ENCODE measurements around the gene PRICKLE3.

PRICKLE3 gene, protein sequence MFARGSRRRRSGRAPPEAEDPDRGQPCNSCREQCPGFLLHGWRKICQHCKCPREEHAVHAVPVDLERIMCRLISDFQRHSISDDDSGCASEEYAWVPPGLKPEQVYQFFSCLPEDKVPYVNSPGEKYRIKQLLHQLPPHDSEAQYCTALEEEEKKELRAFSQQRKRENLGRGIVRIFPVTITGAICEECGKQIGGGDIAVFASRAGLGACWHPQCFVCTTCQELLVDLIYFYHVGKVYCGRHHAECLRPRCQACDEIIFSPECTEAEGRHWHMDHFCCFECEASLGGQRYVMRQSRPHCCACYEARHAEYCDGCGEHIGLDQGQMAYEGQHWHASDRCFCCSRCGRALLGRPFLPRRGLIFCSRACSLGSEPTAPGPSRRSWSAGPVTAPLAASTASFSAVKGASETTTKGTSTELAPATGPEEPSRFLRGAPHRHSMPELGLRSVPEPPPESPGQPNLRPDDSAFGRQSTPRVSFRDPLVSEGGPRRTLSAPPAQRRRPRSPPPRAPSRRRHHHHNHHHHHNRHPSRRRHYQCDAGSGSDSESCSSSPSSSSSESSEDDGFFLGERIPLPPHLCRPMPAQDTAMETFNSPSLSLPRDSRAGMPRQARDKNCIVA

DNA sequence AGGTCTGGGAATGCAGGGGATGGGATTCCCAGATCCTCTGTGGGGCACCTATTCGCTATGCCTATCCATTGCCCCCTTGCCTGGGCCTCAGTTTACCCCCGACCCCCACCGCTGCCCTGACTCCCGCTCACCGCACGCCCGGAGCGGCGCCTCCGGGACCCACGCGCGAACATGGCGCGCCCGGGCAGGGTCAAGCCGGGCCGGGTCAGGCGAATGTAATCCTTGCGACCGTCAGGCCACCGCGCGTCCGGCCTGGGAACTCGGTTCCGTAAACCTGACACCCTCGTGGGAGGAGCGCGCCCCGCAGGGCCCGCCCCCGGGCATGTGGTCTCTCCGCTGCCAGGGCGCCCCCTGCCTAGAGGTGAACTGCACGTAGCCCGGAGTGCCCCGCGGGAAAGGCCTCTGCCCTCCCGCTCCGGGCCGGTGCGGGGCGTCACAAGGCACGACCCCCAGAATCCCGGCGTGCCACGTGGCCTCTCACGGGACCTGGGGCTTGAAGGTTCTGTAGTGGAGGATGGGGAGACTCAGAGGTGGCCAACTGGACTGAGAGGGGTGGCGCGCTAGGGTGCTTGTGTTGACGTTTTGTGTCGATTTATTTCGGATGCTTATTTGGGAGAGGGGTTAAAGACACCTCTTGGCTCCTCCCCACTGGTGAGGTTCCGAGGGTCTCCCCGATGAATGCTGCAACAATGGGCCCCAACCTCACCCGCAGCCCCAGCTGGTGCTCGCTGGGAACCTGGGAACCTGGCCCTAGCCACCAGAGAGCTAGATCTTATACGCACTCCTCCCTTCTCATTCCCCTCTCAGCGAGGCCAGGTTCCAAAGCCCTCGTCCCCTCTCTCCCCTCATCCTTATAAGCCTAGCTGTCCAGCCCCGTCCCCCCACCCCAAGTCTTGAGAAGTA is at the start of gene PRICKLE3:
Gene PRICKLE3, minus strand, starts transcription at position 249 of the 903 bp plus-strand sequence. Its CDS starts 76 bp downstream, at position 173.
- DNase-seq (ENCODE audit: low read depth in 2 of 2, low spot score in 1 of 2): peak; percentile 47 to 51

DNA sequence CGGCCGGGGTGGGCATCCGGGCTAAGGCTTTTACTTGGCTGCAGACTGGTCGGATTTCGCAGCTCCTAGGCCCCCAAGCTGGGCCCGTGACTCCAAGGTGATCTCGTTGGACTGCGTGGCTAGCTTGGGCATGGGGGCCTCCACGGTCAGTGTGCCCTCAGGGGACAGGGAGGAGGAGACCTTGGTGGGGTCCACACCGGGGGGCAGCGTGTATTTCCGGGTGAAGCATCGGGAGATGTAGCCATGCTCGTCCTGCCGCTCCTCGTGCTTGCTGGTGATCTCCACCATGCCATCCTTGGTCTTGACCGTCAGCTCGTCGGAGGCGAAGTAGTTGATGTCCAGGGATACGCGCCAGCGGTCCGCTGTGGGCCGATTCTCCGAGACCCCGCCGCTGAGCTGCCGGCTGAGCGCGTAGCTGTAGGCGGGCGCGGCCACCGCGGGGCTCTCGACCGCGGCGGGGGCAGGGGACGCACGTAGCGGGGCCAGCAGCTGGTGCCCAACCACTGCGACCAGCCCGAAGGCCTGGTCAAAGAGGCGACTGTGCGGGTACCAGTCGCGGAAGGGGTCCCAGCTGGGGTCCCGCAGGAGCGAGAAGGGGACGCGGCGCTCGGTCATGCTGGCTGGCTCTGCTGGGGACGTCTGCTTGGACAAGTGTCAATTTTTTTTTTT is 47.8 kb upstream of the PRICKLE3 start:
- DNase-seq (ENCODE audit: low read depth in 2 of 2, low spot score in 1 of 2): no peak

DNA sequence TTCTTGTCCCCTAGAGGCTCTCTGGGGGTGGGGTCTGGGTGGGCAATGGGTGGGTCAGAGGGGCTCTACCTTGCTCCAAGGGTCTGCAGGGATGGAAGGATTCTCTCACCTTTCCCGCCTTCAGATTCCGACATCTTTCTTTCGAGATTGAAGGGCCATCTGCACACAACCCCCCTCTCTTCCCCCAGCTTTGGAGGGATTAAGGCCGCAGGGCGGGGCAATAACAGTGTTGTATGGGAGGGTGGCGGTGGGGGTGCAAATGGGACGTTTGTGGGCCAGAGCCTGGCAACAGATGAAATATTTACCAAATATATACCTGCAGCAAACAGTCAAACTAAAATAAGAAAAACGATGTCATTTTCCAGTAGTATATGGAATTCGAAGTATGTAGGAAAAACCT is 47.0 kb upstream of the PRICKLE3 start, which contains the start of gene CACNA1F:
Gene CACNA1F, minus strand, starts transcription at position 165 of the 400 bp plus-strand sequence. Its CDS starts 31 bp downstream, at position 134.
- DNase-seq (ENCODE audit: low read depth in 2 of 2, low spot score in 1 of 2): no peak

DNA sequence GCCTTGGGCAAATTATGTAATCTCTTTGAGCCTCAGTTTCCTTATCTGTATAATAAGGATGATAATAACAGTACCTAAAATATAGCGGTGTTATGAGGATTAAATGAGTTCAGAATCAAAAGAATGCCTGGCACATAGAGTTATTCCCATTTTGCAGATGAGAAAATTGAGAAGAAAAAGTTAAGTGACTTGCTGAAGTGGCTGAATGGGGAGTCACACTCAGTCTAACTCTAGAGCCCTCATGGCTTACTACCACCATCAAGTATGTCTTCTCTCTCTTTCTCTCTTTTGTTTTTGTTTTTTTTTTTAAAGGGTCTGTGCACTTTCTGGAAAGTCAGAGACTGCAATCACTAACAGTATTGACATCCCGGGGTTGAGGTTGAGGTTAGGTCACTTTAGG is 46.4 kb upstream of the PRICKLE3 start:
- no peak for DNase-seq (ENCODE audit: low read depth in 2 of 2, low spot score in 1 of 2)

DNA sequence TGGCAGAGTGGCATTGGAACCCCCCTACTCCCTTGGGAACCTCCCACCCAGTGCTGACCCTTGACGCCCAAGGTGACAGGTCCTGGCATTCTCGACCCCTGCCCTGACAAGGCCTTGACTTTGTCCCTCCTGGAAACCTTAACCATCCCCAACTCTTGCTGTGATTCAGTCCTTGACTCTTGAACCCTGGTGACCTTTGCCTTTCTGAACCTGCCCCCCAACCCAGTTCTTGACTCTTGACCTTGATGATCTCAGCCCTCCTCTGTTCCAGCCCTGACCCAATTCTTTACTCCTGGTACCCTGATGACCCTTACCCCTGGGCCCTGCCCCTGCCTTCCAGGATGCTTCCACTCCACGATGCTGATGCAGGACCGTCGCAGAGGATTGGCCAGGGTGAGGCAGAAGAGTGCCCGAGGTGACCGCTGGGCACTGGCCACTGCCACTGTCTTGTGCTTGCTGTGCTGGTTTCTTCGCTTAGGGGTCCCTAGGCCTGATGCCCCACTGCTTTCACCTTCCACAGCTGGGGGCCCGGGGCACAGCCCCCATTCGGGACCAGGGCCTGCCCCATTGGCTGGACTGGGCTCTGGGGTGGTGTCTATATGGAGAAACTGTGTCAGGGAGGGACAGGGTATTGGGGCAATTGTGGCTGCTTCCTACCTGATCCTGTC is 45.3 kb upstream of the PRICKLE3 start:
- no peak for DNase-seq (ENCODE audit: low read depth in 2 of 2, low spot score in 1 of 2)

DNA sequence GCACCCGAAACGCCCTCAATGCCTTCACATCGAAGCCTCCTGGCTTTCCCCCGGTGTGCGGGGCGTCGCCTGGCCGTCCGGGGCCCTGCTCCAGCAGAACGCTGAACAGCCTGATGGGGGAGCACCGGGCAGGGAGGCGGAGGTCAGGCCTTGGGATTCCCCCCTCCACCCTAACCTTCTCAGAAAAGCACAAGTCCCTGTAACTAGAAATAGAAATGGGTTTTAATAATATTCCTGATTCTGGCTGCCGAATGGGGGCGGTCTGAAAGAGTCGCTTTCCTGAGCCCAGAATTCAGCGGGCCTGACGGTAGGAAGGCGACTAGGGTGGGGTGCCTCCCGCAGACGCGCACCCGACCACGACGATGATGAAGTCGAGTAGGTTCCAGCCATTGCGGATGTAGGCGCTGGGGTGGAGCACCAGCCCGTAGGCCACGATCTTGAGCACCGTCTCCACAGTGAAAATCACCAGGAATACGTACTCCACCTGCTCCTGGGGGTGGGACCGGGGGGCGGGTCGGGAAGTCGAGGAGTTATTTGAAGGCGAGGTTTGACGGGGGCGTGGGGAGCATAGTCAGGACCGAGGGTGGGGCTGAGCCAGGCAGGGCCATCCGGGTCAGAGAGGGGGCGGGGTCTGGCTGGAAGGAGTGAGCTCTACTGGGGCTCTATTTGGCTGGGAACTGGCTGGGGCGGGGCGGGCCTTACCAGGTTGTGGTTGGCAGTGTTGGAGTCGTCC is 44.5 kb upstream of the PRICKLE3 start:
- DNase-seq (ENCODE audit: low read depth in 2 of 2, low spot score in 1 of 2): peak; percentile 9 to 25

DNA sequence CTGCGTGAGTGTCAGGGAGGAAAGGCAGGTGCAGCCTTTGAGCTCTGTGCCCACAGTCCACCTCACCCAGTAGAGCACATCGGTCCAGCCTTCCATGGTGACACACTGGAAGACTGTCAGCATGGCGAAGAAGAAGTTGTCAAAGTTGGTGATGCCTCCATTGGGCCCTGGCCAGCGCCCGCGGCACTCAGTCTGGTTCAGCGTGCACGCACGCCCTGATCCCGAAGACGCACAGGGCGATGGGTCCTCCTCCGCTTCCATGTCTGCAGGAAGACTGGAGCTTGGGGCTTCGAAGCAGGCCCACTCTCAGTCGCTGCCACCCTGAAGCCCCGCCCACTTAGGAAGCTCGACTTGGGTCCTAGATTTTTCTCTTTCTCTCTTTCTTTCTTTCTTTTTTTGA is 42.0 kb upstream of the PRICKLE3 start:
- DNase-seq (ENCODE audit: low read depth in 2 of 2, low spot score in 1 of 2): no peak

DNA sequence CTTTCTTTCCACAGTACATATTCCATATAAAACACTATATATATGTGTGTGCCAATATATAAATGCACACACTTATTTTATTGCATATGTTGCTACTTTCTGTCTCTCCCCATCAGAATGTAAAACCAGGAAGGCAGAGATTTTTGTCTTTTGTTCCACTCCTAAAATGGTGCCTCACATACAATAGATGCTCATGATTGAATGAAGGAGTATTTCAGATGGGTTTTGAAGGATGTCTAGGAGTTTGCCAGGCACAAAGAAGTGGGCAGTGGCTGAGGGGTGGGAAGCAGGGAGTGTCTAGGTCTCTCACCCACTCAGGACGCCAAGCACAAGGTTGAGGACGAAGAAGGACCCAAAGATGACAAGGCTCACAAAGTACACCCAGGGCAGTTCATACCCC is 41.6 kb upstream of the PRICKLE3 start:
- DNase-seq (ENCODE audit: low read depth in 2 of 2, low spot score in 1 of 2): no peak

DNA sequence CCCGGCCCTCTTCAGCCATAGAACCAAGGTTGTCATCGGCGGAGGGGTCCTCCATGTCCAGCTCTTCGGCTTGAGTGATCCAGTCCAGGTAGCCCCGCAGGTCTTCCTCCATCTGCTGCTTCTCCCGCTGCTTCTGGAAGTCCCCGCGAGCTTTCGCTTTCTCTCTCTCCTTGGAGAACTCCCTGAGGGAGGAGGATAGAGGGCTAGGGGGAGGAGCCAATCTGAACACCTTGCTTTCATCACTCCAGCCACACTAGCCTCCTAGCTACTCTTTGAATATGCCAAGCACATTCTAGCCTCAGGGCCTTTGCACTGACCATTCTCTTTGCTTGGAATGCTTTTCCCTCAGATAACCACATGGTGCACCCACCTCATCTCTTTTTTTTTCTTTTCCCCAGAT is 40.8 kb upstream of the PRICKLE3 start:
- no peak for DNase-seq (ENCODE audit: low read depth in 2 of 2, low spot score in 1 of 2)

DNA sequence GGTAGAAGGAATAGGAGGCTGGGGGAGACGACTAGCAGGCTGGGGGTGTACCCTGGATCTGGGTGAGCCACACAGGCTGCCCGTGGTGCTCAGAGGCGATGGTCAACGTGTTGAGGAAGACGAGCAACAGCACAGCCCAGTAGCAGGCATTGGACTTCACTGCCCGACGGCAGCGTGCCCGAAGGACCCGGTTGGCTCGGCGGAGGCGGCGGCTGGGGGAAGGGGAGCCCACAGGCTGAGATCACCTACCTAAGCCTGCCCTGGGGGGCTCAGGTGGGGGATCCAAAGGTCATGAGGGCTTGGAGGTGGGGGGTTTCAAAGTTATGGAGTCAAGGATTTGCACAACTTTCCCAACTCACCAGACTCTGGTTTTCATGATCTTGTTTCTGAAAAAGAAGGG is 39.7 kb upstream of the PRICKLE3 start:
- no peak for DNase-seq (ENCODE audit: low read depth in 2 of 2, low spot score in 1 of 2)

DNA sequence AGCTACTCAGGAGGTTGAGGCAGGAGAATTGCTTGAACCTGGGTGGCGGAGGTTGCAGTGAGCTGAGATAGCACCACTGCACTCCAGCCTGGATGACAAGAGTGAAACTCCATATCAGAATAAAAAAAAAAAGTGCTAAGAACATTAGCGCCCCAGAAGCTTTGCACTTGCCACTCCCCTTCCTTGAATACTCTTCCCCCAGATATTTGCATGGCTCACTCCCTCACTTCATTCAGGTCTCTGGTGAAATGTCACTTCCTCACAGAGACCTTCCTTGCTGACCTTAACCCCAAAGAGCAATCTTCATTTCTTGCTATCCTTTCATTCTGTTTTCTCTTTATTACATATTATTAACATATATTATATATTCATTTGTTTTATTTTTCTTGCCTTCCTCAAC is 35.7 kb upstream of the PRICKLE3 start:
- DNase-seq (ENCODE audit: low read depth in 2 of 2, low spot score in 1 of 2): no peak

DNA sequence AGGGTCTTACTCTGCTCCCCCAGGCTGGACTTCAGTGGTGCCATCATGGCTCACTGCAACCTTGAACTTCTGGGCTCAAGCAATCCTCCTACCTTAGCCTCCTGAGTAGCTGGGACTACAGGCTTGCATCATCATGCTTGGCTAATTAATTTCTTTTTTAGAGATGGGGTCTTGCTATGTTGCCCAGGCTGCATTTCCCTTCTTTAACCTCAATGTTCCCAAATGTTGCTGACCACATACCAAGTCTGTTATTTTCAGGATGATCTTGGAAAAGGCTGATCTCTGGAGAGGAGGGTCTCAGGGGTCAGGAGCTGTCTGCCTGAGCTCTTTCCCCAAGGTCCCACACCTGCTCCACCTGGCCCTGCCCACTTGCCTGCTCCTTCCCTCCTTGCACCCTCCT is 33.9 kb upstream of the PRICKLE3 start:
- DNase-seq (ENCODE audit: low read depth in 2 of 2, low spot score in 1 of 2): no peak

DNA sequence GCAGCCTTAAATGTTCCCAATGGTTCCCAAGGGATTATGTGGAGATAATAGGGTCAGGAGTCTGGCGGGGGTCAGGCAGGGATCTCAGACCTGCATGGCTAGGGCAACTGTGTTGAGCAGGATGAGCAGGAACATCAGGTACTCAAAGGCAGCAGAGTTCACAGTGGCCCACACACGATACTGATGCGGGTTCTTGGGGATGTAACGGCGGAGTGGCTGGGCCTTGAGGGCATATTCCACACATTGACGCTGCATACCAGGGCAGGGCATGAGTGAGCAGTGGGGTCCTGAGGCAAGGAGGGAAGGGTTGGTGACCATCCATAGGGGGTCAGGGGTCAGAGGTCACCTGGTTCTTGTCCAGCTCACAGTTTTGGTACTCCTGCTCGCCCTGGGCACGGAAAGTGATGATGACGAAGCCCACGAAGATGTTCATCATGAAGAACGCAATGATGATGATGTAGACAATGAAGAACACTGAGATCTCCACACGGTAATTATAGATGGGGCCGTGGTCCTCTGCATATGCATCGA is 28.9 kb upstream of the PRICKLE3 start:
- DNase-seq (ENCODE audit: low read depth in 2 of 2, low spot score in 1 of 2): no peak

DNA sequence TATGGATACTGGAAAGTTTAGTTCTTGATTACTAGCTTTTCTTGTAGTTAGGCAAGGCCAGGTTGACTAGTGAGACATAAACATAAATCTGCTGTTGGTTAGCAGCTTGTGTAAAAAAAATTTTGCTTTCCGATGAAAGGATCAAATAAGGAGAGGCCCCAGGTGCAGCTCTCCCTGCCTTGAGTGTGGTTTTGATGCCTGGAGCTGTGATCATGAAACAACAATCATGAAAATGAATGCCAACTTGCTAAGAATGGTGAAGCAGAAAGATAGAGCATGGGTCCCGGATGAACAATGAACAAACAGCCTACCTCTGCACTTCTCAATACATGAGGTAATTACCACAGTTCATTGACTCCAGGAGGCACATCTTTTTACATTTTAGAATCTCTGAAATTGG is 28.2 kb upstream of the PRICKLE3 start:
- no peak for DNase-seq (ENCODE audit: low read depth in 2 of 2, low spot score in 1 of 2)

DNA sequence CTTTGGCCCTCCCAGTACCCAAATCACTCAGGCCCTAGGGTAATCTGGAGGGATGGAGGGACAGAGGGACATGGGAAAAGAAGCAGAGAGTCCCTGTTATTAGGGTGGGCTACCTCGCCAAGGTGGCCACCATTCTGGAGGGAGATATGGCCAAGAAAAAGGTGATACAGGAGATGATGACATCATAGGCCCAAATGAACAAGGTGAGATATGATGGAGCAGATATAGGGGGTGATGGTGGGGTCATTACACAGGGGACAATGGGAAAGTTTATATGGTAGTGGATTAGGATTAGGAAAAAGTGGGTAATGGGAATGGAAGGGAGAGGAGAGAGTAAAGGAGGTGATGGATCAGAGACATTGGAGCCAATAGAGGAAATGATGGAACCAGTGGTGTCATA is 26.7 kb upstream of the PRICKLE3 start:
- DNase-seq (ENCODE audit: low read depth in 2 of 2, low spot score in 1 of 2): no peak

DNA sequence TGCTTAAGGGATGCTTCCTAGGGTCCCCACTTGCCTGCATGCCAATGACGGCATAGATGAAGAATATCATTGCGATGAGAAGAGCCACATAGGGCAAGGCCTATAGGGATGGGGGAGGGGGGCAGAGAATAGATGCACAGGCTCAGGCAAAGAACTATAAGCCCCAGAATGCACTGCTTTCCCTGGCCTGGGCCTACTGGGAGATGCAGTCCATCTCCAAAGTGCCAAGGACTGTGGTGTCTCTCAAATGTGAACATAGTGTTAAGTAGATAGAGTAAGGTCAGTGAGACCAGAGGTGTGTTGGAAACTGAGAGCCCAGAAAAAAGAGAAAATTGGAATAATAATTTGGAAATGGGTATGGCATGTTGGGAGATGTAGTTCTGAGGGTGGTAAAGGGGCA is 26.0 kb upstream of the PRICKLE3 start:
- DNase-seq (ENCODE audit: low read depth in 2 of 2, low spot score in 1 of 2): no peak

DNA sequence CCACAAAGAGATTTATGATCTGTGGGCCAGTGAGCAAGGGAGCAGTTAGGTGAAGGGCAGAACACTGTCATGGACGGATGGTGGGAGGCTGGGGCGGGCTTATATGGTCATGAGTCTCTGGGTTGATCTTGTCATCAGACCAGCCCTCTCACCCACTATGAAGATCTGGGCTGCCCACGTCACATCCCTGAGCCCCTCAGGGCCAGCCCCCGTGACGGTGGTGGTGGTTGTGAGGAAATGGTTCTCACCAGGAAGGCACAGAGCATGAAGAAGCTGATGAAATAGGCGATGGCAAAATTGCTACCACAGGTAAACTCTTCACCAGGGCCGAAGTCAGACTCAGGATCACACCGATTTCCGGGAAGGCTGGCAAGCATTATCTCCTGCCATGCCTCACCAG is 24.9 kb upstream of the PRICKLE3 start:
- DNase-seq (ENCODE audit: low read depth in 2 of 2, low spot score in 1 of 2): no peak

DNA sequence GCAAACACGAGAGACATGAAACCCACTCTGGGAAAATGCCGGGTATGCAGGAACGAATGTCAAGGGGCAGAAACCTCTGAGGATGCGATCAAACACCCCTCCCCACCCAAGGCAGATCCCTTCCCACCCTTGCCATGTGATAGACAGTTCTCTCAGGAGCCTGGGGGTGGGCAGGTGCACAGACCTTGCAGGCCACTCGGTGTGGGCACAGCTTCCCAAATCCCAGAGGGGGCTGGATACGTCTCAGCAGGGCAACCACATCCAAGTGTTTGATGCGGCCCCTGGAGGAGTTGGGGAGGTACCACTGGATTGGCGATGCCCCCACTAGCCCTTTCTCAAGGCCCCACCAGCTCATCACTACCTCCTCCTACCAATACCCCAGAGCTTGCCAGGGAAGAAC is 24.2 kb upstream of the PRICKLE3 start:
- DNase-seq (ENCODE audit: low read depth in 2 of 2, low spot score in 1 of 2): no peak

DNA sequence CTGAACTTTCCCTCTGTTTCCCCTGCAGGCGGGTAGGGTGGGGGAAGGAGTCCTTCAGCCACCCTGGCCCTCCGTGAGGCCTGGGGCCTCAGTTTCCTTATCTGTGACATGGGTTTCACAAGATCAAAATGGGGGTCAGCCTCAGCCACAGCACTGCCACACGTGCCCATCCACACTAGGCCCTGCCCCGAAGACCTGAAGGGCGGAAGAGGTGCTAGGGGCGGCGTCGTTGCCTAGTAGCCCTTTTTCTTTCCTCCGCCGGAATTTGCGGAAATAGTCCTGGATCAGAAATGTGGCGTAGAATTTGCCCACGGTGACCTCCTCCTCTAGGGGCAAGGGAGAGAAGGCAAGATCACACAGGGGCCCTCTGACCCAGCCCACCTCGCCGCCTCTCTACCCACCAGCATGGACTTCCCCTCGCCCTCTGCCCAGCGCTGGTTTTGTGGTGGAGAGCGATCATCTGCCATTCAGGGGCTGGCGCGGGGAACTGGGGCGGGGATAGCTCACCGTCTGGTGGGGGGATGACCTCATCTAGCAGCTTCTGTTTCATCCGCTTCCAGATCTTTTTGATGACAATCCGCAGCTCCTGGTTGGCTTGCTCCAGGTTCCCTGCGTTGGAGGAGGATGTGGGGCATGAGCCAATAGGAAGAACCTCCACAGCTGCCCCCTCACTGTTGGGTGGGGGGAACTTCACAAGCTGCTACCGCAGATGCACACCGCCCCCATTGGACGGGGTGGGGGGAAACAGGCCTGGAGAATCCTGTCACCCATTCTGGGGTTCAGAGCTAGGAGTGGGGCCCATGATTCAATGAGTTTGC is 23.5 kb upstream of the PRICKLE3 start:
- no peak for DNase-seq (ENCODE audit: low read depth in 2 of 2, low spot score in 1 of 2)

Measured in stimulated activated CD8-positive, alpha-beta memory T cell treated with anti-CD3 and anti-CD28 coated beads, Interleukin-4, amount 100 ng/mL, for 4 hours (primary cell).